ENCODE measurements around the gene DRG2. TPM values are rescaled to one million over a fixed set of nuclear protein-coding genes. Genes with fewer than 3 reads are reported as not detected.

The DRG2 gene
- total RNA-seq, 6 donors from 2014 or later, result 28.7 to 40.9 (median 33.5) TPM

- H3K4me1 ChIP-seq, result peaks cover 24 to 38% (median 30%) of the 10 kb centered on the region in 4 donors
- no peaks in the 10 kb centered on the region for H3K27me3 ChIP-seq
- H3K27ac ChIP-seq, result peak overlapping the region; percentile 71 to 92 (median 78)
- H3K9me3 ChIP-seq, result no peaks in the 10 kb centered on the region
- WGBS, 2 donors, result 0 to 1% methylated on average over 1 to 25 of the region's 81 CpGs
- DNase-seq (peak; percentile 42 to 93), ATAC-seq (ENCODE audit: low FRiP score in 2 of 2) (peak in 1 of 2 donors; percentile 68)
- peak overlapping the region; percentile 78 to 97 (median 92) for H3K4me3 ChIP-seq
- TF ChIP-seq POLR2AphosphoS5 (IDR thresholded peaks at IDR 0.05) (no peak), EP300 (IDR thresholded peaks at IDR 0.05) (no peak), POLR2A (IDR thresholded peaks at IDR 0.05) (no peak)
- TF ChIP-seq, protein P1, sequence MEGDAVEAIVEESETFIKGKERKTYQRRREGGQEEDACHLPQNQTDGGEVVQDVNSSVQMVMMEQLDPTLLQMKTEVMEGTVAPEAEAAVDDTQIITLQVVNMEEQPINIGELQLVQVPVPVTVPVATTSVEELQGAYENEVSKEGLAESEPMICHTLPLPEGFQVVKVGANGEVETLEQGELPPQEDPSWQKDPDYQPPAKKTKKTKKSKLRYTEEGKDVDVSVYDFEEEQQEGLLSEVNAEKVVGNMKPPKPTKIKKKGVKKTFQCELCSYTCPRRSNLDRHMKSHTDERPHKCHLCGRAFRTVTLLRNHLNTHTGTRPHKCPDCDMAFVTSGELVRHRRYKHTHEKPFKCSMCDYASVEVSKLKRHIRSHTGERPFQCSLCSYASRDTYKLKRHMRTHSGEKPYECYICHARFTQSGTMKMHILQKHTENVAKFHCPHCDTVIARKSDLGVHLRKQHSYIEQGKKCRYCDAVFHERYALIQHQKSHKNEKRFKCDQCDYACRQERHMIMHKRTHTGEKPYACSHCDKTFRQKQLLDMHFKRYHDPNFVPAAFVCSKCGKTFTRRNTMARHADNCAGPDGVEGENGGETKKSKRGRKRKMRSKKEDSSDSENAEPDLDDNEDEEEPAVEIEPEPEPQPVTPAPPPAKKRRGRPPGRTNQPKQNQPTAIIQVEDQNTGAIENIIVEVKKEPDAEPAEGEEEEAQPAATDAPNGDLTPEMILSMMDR (IDR thresholded peaks at IDR 0.05), result no peak
- no peaks in the 10 kb centered on the region for H3K36me3 ChIP-seq
These were observed 48.0 kb upstream of the DRG2 start for GRCh38 chr17:18039535-18040260.

DNA sequence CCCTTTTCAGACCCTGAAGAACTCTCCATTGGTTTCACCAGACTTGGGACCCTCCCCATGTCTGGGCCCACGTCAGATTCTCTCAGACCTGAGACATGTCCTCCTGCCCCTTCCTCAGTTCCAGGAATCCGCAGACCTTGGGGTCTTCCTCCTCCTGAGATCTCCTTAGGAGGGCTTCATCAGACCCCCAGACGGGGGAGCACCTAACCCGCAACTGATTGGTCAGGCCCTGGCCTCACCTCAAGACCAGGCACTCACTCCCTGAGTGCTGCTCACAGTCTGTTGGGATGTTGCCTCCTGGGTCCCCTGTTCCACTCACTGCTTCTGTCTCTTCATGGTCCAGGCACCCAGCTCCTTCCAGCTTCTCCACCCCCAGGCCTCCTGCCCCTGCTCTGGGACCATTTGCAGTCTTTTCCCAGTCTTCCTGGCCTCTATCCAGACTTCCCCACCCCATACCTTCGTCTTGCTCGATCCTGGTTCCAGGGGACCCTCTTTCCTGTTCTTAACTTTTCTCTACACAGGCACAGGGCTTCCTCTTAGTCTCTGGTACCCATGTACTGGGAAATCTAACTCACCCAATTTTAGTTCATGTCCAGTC lies 47.4 kb upstream of the DRG2 start:
- WGBS, 2 donors, result 28 to 31% methylated on average over 6 of the region's 6 CpGs
- no peak for ATAC-seq (ENCODE audit: low FRiP score in 2 of 2)
- Histone ChIP-seq H3K27me3 (no peaks in the 10 kb centered on the region), H3K27ac (peak overlapping the region in 3 of 4 donors; percentile 71 to 92 (median 76)), H3K4me1 (peaks cover 24 to 38% (median 30%) of the 10 kb centered on the region in 4 donors), H3K36me3 (peaks cover 0 to 4% (median 0%) of the 10 kb centered on the region in 4 donors), H3K4me3 (peak overlapping the region; percentile 78 to 97 (median 92)), H3K9me3 (no peaks in the 10 kb centered on the region)
- TF ChIP-seq POLR2AphosphoS5 (IDR thresholded peaks at IDR 0.05), result no peak
- no peak for TF ChIP-seq EP300 (IDR thresholded peaks at IDR 0.05)
- TF ChIP-seq POLR2A (IDR thresholded peaks at IDR 0.05), result no peak
- TF ChIP-seq, protein P1 (IDR thresholded peaks at IDR 0.05), result no peak
- no peak for DNase-seq

DNA sequence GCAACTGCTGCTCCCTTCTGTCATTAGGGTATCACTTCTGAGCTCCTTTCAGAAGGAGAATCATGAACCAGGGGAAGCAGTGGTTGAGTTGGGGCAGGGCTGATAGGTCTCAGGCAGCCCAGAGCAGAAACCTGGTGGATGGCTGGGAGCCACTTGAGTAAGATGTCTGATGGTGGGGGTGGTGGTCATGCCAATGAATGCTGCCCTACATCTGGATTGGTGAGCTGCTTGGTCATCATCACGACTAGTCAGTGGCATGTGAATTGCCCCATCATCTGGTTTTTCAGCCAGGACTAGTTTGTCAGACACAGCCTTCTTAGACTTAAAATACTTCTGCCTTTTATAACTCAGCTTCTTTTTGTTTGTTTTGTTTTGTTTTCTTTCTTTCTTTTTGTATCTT lies 46.0 kb upstream of the DRG2 start:
- Histone ChIP-seq H3K27me3 (no peaks in the 10 kb centered on the region), H3K4me1 (peaks cover 24 to 38% (median 30%) of the 10 kb centered on the region in 4 donors), H3K27ac (no peak overlapping the region), H3K4me3 (no peak overlapping the region), H3K36me3 (peaks cover 0 to 17% (median 7%) of the 10 kb centered on the region in 4 donors), H3K9me3 (no peaks in the 10 kb centered on the region)
- TF ChIP-seq EP300 (IDR thresholded peaks at IDR 0.05) (no peak), POLR2AphosphoS5 (IDR thresholded peaks at IDR 0.05) (no peak), POLR2A (IDR thresholded peaks at IDR 0.05) (no peak)
- TF ChIP-seq, protein P1 (IDR thresholded peaks at IDR 0.05), result no peak
- DNase-seq, result no peak
- no peak for ATAC-seq (ENCODE audit: low FRiP score in 2 of 2)
- 48 to 53% methylated on average over 1 of the region's 1 CpG for WGBS, 2 donors

DNA sequence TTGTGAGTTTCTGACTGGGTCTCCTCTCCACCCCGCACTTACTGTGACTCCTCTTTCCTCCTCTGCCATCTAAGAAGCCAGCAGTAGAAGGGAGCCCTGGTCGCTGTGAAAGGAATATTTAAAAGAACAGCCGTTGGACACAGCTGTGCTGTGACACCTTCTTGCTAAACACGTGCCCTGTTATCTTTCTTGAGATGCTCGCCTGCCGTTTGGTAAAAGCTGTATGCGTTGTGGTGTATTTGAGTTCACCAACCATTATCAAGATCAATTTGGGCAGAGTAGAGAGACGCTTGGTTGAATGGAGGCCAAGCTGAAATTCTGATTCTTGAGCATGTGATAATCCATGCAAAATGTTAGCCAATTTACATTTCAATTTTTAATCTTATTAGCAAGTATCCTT lies 44.8 kb upstream of the DRG2 start:
- TF ChIP-seq POLR2A (IDR thresholded peaks at IDR 0.05) (no peak), EP300 (IDR thresholded peaks at IDR 0.05) (no peak)
- TF ChIP-seq, protein P1 (IDR thresholded peaks at IDR 0.05), result no peak
- ATAC-seq (ENCODE audit: low FRiP score in 2 of 2) (no peak), DNase-seq (no peak)
- Histone ChIP-seq H3K4me1 (peaks cover 19 to 28% (median 20%) of the 10 kb centered on the region in 4 donors), H3K4me3 (no peak overlapping the region), H3K36me3 (peaks cover 5 to 24% (median 11%) of the 10 kb centered on the region in 4 donors), H3K9me3 (no peaks in the 10 kb centered on the region), H3K27ac (no peak overlapping the region), H3K27me3 (no peaks in the 10 kb centered on the region)
- 84 to 90% methylated on average over 8 of the region's 8 CpGs for WGBS, 2 donors
